WTC11 (cell line): ENCODE data around the gene KLRB1. TPM values are rescaled to one million over a fixed set of nuclear protein-coding genes. Genes with fewer than 3 reads are reported as not detected.

Experiments
- ATAC-seq: fragments of 200-7000 bp; cut with Tn5 transposase; 2 replicates; pipeline ENCODE4 v1.10.0; 2021; ENCODE audit warnings: mild to moderate bottlenecking, moderate library complexity
- CTCF ChIA-PET: fragments of 300-600 bp; sonication (Branson Sonifier 250); formaldehyde crosslinking; loops from one replicate; lab custom pipeline; 2021; ENCODE audit warnings: antibody characterized with exemption; lab: Charles Lee
- POLR2A ChIA-PET: fragments of 350-600 bp; sonication (Branson Sonifier 250); formaldehyde crosslinking; loops from one replicate; lab custom pipeline; 2021; ENCODE audit warnings: antibody characterized with exemption; lab: Charles Lee
- DNase-seq: peaks from one replicate; pipeline ENCODE4 v3.0.0; 2021; ENCODE audit warnings: low spot score
- H3K27ac Mint-ChIP-seq: 2 replicates; pipeline ENCODE4 v1.8.0; 2021; ENCODE audit warnings: mixed read lengths
- H3K27me3 Mint-ChIP-seq: 2 replicates; pipeline ENCODE4 v1.8.0; 2021; ENCODE audit warnings: low read depth, mild to moderate bottlenecking, moderate library complexity, mixed read lengths
- H3K36me3 Mint-ChIP-seq: 2 replicates; pipeline ENCODE4 v1.8.0; 2021; ENCODE audit warnings: mixed read lengths
- H3K4me1 Mint-ChIP-seq: 2 replicates; pipeline ENCODE4 v1.8.0; 2022; ENCODE audit warnings: mixed read lengths
- H3K4me3 Mint-ChIP-seq: 2 replicates; pipeline ENCODE4 v1.8.0; 2021; ENCODE audit warnings: mild to moderate bottlenecking, moderate library complexity, mixed read lengths
- H3K9me3 Mint-ChIP-seq: 2 replicates; pipeline ENCODE4 v1.8.0; 2021; ENCODE audit warnings: mixed read lengths
- ATF1 ChIP-seq: sonication (generic); formaldehyde crosslinking; IDR thresholded peaks from 2 replicates; pipeline ENCODE4 v1.8.1; 2023; ENCODE audit warnings: mild to moderate bottlenecking, moderate library complexity, missing genetic modification reagents
- E2F5 ChIP-seq: sonication (generic); formaldehyde crosslinking; IDR thresholded peaks from 2 replicates; pipeline ENCODE4 v1.8.1; 2022; ENCODE audit warnings: mild to moderate bottlenecking, moderate library complexity, missing genetic modification reagents
- EMX1 ChIP-seq: fragments of 250-450 bp; sonication (Bioruptor Pico); IDR thresholded peaks from 2 replicates; pipeline ENCODE4 v1.8.0; 2021; ENCODE audit warnings: mild to moderate bottlenecking
- FOXJ3 ChIP-seq: sonication (generic); formaldehyde crosslinking; IDR thresholded peaks from 2 replicates; pipeline ENCODE4 v1.9.0; 2021; ENCODE audit warnings: missing genetic modification reagents, mild to moderate bottlenecking, borderline replicate concordance
- FOXK1 ChIP-seq: sonication (generic); formaldehyde crosslinking; IDR thresholded peaks from 2 replicates; pipeline ENCODE4 v1.8.0; 2022; ENCODE audit warnings: mild to moderate bottlenecking, moderate library complexity, missing genetic modification reagents
- NFE2L1 ChIP-seq: sonication (generic); formaldehyde crosslinking; IDR thresholded peaks from 2 replicates; pipeline ENCODE4 v1.8.1; 2023; ENCODE audit warnings: missing genetic modification reagents
- NR2C2 ChIP-seq: sonication (generic); formaldehyde crosslinking; IDR thresholded peaks from 2 replicates; pipeline ENCODE4 v1.8.0; 2022; ENCODE audit warnings: mild to moderate bottlenecking, missing genetic modification reagents
- OVOL2 ChIP-seq: fragments of 250-450 bp; sonication (Bioruptor Pico); IDR thresholded peaks from 2 replicates; pipeline ENCODE4 v1.9.0; 2021; ENCODE audit warnings: mild to moderate bottlenecking, borderline replicate concordance
- SP1 ChIP-seq: sonication (generic); formaldehyde crosslinking; conservative IDR thresholded peaks from 2 replicates; pipeline ENCODE4 v1.8.1; 2022; ENCODE audit warnings: missing genetic modification reagents
- USF1 ChIP-seq: sonication (generic); formaldehyde crosslinking; IDR thresholded peaks from 2 replicates; pipeline ENCODE4 v1.8.0; 2022; ENCODE audit warnings: mild to moderate bottlenecking, missing genetic modification reagents
- ZMAT4 ChIP-seq: fragments of 250-450 bp; sonication (Bioruptor Pico); IDR thresholded peaks from 2 replicates; pipeline ENCODE4 v1.9.0; 2021; ENCODE audit warnings: mild to moderate bottlenecking
- ZNF121 ChIP-seq: sonication (generic); formaldehyde crosslinking; IDR thresholded peaks from 2 replicates; pipeline ENCODE4 v1.8.0; 2023; ENCODE audit warnings: missing genetic modification reagents
- ZNF219 ChIP-seq: sonication (generic); formaldehyde crosslinking; IDR thresholded peaks from 2 replicates; pipeline ENCODE4 v1.8.0; 2023; ENCODE audit warnings: missing genetic modification reagents, mild to moderate bottlenecking, borderline replicate concordance
- ZNF232 ChIP-seq: sonication (generic); formaldehyde crosslinking; IDR thresholded peaks from 2 replicates; pipeline ENCODE4 v1.8.0; 2022; ENCODE audit warnings: mild to moderate bottlenecking, missing genetic modification reagents
- ZNF425 ChIP-seq: fragments of 250-450 bp; sonication (Bioruptor Pico); conservative IDR thresholded peaks from 2 replicates; pipeline ENCODE4 v1.9.0; 2021; ENCODE audit warnings: mild to moderate bottlenecking
- total RNA-seq: library from RNA; stranded (reverse); gene quantifications from 3 replicates; pipeline ENCODE4 v1.2.3, GENCODE V29; 2021
- TF ChIP-seq, protein P1 (sequence below): fragments of 250-450 bp; sonication (Bioruptor Pico); IDR thresholded peaks from 2 replicates; pipeline ENCODE4 v1.9.0; 2021; ENCODE audit warnings: moderate library complexity, mild to moderate bottlenecking, inconsistent platforms, borderline replicate concordance
- TF ChIP-seq, protein P2 (sequence below): sonication (generic); formaldehyde crosslinking; IDR thresholded peaks from 2 replicates; pipeline ENCODE4 v1.8.1; 2023; ENCODE audit warnings: mild to moderate bottlenecking, missing genetic modification reagents, borderline replicate concordance
- TF ChIP-seq, protein P3 (sequence below): fragments of 200-600 bp; IDR thresholded peaks from 2 replicates; pipeline ENCODE4 v1.8.0; 2022; ENCODE audit warnings: antibody characterized with exemption
- TF ChIP-seq, protein P4 (sequence below): sonication (generic); formaldehyde crosslinking; IDR thresholded peaks from 2 replicates; pipeline ENCODE4 v1.8.0; 2023; ENCODE audit warnings: missing genetic modification reagents, mild to moderate bottlenecking, borderline replicate concordance
- TF ChIP-seq, protein P5 (sequence below): fragments of 250-450 bp; sonication (Bioruptor Pico); IDR thresholded peaks from 2 replicates; pipeline ENCODE4 v1.8.0; 2021; ENCODE audit warnings: mild to moderate bottlenecking

KLRB1 gene
- total RNA-seq, 1 experiment from 2014 or later, result not detected

GRCh38 chr12:9642606-9643265 is 35.0 kb upstream of the KLRB1 start (continued):
- no peak for TF ChIP-seq ZMAT4
- TF ChIP-seq ZNF232 (CRISPR knock-in tag), result no peak
- TF ChIP-seq, protein P1, sequence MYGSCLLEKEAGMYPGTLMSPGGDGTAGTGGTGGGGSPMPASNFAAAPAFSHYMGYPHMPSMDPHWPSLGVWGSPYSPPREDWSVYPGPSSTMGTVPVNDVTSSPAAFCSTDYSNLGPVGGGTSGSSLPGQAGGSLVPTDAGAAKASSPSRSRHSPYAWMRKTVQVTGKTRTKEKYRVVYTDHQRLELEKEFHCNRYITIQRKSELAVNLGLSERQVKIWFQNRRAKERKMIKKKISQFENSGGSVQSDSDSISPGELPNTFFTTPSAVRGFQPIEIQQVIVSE, result no peak
- no peak for TF ChIP-seq FOXK1 (CRISPR knock-in tag)

- no peaks in the 10 kb centered on the region for H3K4me1 Mint-ChIP-seq
- peaks cover under 1% of the 10 kb centered on the region; the same call in 1 of the 2 replicates for H3K27me3 Mint-ChIP-seq
- DNase-seq (no peak), ATAC-seq (no peak)
- CTCF ChIA-PET, result no interaction called here
- no peak overlapping the region for H3K27ac Mint-ChIP-seq
- no peak overlapping the region for H3K4me3 Mint-ChIP-seq
- H3K9me3 Mint-ChIP-seq, result peaks cover 69% of the 10 kb centered on the region
- peaks cover 41% of the 10 kb centered on the region for H3K36me3 Mint-ChIP-seq
- POLR2A ChIA-PET, result no interaction called here
- TF ChIP-seq OVOL2, result no peak
- no peak for TF ChIP-seq FOXJ3 (CRISPR knock-in tag)
- TF ChIP-seq, protein P2, sequence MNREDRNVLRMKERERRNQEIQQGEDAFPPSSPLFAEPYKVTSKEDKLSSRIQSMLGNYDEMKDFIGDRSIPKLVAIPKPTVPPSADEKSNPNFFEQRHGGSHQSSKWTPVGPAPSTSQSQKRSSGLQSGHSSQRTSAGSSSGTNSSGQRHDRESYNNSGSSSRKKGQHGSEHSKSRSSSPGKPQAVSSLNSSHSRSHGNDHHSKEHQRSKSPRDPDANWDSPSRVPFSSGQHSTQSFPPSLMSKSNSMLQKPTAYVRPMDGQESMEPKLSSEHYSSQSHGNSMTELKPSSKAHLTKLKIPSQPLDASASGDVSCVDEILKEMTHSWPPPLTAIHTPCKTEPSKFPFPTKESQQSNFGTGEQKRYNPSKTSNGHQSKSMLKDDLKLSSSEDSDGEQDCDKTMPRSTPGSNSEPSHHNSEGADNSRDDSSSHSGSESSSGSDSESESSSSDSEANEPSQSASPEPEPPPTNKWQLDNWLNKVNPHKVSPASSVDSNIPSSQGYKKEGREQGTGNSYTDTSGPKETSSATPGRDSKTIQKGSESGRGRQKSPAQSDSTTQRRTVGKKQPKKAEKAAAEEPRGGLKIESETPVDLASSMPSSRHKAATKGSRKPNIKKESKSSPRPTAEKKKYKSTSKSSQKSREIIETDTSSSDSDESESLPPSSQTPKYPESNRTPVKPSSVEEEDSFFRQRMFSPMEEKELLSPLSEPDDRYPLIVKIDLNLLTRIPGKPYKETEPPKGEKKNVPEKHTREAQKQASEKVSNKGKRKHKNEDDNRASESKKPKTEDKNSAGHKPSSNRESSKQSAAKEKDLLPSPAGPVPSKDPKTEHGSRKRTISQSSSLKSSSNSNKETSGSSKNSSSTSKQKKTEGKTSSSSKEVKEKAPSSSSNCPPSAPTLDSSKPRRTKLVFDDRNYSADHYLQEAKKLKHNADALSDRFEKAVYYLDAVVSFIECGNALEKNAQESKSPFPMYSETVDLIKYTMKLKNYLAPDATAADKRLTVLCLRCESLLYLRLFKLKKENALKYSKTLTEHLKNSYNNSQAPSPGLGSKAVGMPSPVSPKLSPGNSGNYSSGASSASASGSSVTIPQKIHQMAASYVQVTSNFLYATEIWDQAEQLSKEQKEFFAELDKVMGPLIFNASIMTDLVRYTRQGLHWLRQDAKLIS (CRISPR knock-in tag), result no peak
- TF ChIP-seq ZNF425, result no peak
- TF ChIP-seq, protein P3, sequence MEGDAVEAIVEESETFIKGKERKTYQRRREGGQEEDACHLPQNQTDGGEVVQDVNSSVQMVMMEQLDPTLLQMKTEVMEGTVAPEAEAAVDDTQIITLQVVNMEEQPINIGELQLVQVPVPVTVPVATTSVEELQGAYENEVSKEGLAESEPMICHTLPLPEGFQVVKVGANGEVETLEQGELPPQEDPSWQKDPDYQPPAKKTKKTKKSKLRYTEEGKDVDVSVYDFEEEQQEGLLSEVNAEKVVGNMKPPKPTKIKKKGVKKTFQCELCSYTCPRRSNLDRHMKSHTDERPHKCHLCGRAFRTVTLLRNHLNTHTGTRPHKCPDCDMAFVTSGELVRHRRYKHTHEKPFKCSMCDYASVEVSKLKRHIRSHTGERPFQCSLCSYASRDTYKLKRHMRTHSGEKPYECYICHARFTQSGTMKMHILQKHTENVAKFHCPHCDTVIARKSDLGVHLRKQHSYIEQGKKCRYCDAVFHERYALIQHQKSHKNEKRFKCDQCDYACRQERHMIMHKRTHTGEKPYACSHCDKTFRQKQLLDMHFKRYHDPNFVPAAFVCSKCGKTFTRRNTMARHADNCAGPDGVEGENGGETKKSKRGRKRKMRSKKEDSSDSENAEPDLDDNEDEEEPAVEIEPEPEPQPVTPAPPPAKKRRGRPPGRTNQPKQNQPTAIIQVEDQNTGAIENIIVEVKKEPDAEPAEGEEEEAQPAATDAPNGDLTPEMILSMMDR, result no peak
- no peak for TF ChIP-seq USF1
- no peak for TF ChIP-seq ZNF219 (CRISPR knock-in tag)
- no peak for TF ChIP-seq EMX1 (CRISPR knock-in tag)
- TF ChIP-seq, protein P4, sequence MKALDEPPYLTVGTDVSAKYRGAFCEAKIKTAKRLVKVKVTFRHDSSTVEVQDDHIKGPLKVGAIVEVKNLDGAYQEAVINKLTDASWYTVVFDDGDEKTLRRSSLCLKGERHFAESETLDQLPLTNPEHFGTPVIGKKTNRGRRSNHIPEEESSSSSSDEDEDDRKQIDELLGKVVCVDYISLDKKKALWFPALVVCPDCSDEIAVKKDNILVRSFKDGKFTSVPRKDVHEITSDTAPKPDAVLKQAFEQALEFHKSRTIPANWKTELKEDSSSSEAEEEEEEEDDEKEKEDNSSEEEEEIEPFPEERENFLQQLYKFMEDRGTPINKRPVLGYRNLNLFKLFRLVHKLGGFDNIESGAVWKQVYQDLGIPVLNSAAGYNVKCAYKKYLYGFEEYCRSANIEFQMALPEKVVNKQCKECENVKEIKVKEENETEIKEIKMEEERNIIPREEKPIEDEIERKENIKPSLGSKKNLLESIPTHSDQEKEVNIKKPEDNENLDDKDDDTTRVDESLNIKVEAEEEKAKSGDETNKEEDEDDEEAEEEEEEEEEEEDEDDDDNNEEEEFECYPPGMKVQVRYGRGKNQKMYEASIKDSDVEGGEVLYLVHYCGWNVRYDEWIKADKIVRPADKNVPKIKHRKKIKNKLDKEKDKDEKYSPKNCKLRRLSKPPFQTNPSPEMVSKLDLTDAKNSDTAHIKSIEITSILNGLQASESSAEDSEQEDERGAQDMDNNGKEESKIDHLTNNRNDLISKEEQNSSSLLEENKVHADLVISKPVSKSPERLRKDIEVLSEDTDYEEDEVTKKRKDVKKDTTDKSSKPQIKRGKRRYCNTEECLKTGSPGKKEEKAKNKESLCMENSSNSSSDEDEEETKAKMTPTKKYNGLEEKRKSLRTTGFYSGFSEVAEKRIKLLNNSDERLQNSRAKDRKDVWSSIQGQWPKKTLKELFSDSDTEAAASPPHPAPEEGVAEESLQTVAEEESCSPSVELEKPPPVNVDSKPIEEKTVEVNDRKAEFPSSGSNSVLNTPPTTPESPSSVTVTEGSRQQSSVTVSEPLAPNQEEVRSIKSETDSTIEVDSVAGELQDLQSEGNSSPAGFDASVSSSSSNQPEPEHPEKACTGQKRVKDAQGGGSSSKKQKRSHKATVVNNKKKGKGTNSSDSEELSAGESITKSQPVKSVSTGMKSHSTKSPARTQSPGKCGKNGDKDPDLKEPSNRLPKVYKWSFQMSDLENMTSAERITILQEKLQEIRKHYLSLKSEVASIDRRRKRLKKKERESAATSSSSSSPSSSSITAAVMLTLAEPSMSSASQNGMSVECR (CRISPR knock-in tag), result no peak
- TF ChIP-seq E2F5 (CRISPR knock-in tag), result no peak
- TF ChIP-seq, protein P5, sequence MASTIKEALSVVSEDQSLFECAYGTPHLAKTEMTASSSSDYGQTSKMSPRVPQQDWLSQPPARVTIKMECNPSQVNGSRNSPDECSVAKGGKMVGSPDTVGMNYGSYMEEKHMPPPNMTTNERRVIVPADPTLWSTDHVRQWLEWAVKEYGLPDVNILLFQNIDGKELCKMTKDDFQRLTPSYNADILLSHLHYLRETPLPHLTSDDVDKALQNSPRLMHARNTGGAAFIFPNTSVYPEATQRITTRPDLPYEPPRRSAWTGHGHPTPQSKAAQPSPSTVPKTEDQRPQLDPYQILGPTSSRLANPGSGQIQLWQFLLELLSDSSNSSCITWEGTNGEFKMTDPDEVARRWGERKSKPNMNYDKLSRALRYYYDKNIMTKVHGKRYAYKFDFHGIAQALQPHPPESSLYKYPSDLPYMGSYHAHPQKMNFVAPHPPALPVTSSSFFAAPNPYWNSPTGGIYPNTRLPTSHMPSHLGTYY (CRISPR knock-in tag), result no peak
- no peak for TF ChIP-seq NFE2L1 (CRISPR knock-in tag)
- no peak for TF ChIP-seq NR2C2
- TF ChIP-seq ZNF121 (CRISPR knock-in tag), result no peak
- no peak for TF ChIP-seq ATF1 (CRISPR knock-in tag)
- no peak for TF ChIP-seq SP1 (CRISPR knock-in tag)
Observed at GRCh38 chr12:9640024-9640423, 32.3 kb upstream of the KLRB1 start.
